GM19238 (cell line): Measurements from ENCODE around the gene KCNK5.

ENCODE experiments used
- DNase-seq: peaks from one replicate; pipeline ENCODE4 v3.0.0; 2011; ENCODE audit warnings: low spot score; ENCODE audit not compliant: insufficient read length

Gene KCNK5

DNA sequence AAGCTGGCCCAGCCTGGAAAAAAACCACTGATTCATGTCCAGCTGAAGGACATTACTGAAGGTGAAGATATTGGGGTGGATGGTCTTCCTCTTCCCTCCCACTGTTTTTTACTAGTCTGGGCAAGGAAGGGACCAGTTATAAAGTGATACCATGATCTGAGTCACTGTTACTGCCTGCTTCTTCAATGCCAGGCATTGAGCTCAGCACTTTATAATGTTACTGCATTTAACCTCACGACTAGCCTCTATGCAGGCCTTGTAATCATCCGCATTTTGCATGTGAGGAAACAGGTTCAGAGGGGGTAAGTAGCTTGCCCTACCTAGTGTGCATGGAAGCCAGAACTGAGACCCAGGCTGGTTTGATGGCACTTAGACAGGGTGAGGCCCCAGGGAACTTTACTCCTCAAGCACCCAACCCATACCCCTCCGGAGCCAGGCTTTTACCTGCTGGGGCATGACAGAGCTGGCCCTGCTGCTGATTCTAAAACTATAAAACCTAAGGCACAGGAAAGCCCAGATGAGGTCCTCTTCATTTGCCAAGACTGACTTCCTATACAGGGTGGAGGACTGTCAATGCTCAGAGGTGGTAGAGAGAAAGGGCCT is 11.0 kb upstream of the KCNK5 start:
- no peak for DNase-seq

- no peak for DNase-seq
These were observed 10.4 kb upstream of the KCNK5 start for GRCh38 chr6:39239527-39240154.

DNA sequence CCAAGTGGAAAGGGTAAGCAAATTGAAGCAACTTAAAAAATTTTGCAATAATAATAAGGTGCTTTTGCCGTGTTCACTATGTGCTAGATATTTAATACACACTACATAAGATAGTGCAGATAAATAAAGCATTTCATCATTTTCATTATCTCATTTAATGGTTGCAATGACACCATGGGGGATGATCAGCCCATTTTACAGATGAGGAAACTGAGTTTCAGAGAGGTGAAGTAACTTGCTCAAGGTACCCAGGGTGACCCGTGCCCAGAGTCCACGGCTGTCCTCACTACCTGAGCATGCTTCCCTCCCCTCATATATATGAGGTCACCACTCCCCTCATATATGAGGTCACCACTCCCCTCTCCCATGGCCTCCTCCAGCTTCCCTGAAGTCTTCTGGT is 7.5 kb upstream of the KCNK5 start:
- no peak for DNase-seq

- no peak for DNase-seq
These were observed 4.1 kb upstream of the KCNK5 start for GRCh38 chr6:39233333-39233732.

DNA sequence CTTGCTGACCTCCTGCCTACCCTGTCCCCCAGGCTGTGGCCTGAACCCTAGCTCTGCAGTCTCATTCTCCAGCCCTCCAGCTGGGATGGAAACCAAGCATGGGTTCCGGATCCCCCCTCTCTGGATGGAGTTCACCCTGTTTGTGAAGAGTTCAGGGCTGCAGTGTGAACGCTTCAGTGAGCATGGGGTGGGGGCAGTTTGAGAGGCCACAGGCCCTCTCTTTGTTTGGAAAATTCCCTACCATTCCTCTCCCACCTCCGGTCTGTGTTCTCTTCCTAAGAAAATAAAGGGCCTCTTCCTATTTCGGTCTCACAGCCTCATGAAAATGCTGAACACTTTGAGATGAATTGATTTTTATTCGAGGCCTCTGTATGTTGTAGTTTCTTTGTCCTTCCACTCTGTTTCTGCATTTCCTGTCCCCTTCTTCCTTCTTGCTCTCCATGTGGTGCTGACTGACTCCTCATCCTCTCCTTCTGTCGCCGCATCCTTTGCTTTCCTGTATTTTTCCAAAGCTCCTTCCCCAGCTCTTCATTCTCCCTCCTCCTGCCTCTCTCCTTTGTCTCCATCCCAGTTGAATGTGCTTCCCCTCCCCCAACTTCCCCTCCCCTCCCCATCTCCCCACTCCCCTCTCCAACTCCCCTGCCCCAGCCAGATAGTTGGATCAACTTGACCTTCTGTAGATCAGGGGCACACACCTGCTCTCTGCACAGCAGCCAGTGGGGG is 2.4 kb upstream of the KCNK5 start:
- no peak for DNase-seq

DNA sequence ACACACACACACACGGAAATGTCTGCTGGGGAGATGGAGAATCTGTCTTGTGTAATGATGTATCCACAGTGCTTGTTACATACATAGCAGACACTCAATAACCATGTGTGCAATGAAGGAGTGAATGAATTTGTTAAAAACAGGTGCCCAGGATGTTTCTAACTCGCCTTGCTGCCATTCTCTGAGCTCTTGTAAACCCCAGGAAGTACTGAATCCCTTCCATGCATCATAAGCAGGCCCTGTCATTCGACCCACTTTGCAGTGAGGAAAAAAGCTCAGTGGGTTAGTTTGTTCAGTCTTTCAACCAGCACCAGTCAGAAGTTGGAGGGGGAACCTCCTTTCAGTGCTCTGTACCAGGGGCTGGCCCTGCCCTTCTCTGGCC is 1.4 kb upstream of the KCNK5 start:
- DNase-seq = no peak

GRCh38 chr6:39228111-39228971 is 934 bp downstream of the KCNK5 start:
- no peak for DNase-seq

- no peak for DNase-seq
These were observed 1.8 kb downstream of the KCNK5 start for GRCh38 chr6:39227476-39227875.

DNA sequence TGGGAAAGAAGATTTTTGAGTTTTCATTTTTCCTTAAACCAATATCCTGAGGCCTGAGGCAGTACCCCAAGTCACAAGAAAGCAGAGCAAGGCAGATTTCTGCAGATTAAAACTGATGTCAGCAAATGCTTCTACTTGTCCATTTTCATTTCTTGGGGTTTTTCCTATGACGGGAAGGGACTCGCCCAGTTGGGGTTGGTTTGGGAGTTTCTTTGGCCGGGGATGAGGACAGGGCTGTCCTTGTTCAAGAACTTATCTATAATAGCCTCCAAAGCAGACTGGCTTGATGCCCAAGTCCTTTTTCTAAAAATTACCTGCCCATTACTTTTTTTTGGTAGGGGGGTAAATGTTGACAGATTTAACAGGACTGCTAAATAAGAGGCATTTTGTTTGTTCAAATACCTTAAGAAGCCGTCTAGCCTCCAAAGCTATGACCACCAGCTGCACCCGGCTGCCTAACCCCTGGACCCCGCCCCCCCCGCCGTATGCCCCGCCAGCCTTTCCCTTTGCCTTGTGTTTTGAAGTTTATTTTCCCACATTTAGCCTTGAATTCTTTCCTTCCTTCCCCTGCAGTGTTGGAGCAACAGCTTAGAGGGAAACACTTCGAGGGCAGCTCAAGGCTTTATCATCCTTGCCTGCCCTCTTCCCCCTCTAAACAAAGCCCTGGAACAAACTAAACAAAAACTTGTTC is 2.5 kb downstream of the KCNK5 start:
- no peak for DNase-seq

DNA sequence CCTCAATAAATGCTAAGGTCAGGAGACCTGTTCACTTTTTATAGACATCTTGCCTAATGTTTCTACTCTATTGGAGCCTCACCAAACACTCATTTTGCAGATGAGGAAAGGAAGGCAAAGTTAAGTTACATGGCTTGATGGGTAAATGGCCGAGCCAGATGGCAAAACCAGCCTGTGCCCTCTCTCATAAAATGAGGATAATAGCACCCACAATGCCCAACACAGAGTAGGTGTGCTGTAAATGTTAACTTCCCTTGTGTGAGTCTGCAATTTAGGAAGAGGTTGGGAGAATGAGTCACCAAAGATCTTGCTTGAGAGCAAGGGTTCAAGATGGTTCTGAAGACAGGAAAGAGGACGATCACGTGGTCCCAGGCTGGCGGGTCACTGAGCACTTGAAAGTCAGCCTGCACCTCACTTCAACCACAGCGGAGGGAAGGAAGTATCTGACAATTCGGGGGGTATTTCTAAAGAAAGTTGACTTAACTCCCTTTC is 3.3 kb downstream of the KCNK5 start:
- DNase-seq = no peak

GRCh38 chr6:39225543-39225942 is 3.7 kb downstream of the KCNK5 start:
- no peak for DNase-seq

GRCh38 chr6:39224523-39225182 is 4.6 kb downstream of the KCNK5 start:
- DNase-seq = no peak

DNA sequence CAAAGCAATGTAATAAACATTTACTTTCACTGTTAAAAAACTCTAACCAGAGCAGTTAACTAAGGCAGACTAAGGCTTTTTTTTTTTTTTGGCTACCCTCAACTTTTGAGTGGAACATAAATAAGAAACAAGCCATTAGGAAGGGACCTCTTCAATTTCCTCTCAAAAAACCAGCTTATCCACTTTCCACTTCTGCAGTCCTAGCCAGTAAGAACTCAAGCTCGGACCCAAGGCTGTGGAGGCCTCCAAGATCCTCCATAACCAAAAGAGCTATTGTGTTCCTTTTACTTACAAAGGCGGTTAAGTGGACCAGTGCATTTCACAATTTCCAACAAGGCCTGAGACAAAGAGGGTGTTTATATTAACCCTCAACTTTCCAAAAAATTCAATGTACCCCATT is 5.3 kb downstream of the KCNK5 start:
- no peak for DNase-seq

GRCh38 chr6:39223555-39223954 is 5.7 kb downstream of the KCNK5 start:
- DNase-seq = no peak

- DNase-seq = no peak
These were observed 6.2 kb downstream of the KCNK5 start for GRCh38 chr6:39223061-39223460.

DNA sequence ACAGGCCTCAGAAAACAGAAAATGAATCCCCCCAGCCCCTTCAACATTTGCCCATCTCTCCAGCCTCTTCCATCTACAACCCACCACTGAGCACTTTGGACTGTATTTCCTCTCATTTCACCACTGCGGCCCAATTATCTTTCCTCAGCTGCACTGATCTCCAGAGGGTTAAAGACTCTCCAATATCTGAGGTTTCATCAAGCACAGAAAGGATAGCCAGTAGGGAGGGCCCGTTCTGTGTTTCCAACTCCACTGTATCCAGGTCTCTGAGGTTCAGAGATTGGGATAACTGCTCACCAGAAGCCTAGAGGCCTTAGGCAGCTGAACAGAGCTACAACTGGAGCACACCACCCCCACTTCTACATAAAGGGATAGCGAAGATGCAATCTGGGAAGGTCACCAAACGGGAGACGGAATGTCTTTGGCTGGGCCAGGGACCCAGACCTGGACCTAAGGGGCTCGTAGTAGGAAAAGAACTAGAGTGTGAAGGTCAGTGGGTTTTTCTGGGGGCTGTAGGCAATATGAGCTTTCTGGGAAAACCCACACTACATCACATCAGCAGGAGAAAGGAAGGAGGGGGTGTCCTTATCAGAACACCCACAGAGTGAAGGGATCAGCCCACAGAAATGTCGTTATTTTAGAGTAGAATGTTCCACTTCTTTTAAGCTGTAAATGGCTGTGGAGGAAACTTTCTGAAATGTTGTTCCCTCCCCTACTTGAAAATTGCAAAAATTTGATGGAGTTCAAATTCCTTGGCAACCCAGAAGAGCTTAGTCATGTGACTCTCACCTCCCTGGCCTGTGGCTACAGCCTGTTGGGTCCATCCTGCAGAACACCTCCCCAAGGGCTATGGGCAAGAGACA is 7.3 kb downstream of the KCNK5 start:
- no peak for DNase-seq

DNA sequence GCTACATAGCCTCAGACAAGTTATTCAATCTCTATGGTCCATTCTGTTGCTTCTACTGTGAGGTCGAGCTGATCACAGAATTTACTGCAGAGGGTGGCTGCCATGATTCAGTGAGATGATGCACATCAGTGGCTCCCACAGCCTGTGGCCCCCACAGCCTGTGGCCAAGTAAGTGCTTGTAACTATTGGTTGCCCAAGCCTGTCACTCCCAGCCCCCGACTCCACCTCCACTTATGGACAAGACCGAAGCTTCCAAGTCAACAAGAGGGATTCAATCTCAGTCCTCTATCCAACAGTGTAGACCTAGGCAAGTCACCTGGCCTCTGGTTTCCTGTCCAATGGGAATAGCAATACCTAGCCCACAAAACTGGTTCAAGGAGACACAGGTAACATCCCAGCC is 8.2 kb downstream of the KCNK5 start:
- no peak for DNase-seq

DNA sequence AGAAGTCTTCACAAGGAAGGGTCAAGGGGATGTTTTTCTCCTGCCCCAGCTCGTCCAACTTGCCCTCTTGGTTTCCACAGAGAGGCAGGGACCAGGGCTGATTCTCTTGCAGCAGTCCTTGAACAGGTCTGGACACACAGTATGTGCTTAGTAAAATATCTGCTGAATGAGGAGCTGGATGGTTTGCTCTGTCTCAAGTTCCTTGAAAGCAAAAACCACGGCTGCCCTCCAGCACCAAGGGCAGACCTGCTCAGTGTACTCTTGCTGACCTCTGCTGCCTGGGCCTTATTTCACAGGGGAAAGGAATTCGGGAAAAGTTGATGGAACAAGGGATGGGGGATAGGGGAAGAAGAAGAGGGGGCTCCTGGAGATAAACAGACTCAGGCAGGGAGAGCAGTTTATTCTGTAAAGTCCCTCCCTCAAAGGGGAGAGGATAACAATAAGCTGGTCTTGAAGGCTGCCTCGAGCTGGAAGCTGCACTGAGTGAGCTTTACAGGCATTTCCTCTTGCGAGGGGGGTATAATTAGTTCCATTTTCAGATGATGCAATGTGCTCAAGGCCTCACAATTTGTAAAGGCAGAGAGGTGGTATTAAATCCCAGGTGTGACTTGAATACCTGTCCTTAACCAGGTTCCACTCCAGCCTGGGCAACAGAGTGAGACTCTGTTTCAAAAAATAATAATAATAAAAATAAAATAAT is 10.3 kb downstream of the KCNK5 start:
- DNase-seq = no peak
